ENCODE results near the gene LPCAT1. TPM values are rescaled to one million over a fixed set of nuclear protein-coding genes. Genes with fewer than 3 reads are reported as not detected.

Gene LPCAT1
- total RNA-seq, 6 experiments from 2014 or later = 37.5 to 53.5 (median 44.1) TPM

- H3K4me3 Mint-ChIP-seq = no peak overlapping the region
- TF ChIP-seq, protein P1, sequence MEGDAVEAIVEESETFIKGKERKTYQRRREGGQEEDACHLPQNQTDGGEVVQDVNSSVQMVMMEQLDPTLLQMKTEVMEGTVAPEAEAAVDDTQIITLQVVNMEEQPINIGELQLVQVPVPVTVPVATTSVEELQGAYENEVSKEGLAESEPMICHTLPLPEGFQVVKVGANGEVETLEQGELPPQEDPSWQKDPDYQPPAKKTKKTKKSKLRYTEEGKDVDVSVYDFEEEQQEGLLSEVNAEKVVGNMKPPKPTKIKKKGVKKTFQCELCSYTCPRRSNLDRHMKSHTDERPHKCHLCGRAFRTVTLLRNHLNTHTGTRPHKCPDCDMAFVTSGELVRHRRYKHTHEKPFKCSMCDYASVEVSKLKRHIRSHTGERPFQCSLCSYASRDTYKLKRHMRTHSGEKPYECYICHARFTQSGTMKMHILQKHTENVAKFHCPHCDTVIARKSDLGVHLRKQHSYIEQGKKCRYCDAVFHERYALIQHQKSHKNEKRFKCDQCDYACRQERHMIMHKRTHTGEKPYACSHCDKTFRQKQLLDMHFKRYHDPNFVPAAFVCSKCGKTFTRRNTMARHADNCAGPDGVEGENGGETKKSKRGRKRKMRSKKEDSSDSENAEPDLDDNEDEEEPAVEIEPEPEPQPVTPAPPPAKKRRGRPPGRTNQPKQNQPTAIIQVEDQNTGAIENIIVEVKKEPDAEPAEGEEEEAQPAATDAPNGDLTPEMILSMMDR (IDR thresholded peaks at IDR 0.05) = no peak
- H3K27ac Mint-ChIP-seq = no peak overlapping the region
- no peak for DNase-seq
- peaks cover 13% of the 10 kb centered on the region for H3K4me1 Mint-ChIP-seq (ENCODE audit: low read depth)
- H3K36me3 Mint-ChIP-seq (ENCODE audit: low read depth) = no peaks in the 10 kb centered on the region
- peaks cover 49% of the 10 kb centered on the region for H3K27me3 Mint-ChIP-seq (ENCODE audit: insufficient read depth)
- no peaks in the 10 kb centered on the region for H3K9me3 Mint-ChIP-seq
Observed at GRCh38 chr5:1555808-1556731, 32.3 kb upstream of the LPCAT1 start.

DNA sequence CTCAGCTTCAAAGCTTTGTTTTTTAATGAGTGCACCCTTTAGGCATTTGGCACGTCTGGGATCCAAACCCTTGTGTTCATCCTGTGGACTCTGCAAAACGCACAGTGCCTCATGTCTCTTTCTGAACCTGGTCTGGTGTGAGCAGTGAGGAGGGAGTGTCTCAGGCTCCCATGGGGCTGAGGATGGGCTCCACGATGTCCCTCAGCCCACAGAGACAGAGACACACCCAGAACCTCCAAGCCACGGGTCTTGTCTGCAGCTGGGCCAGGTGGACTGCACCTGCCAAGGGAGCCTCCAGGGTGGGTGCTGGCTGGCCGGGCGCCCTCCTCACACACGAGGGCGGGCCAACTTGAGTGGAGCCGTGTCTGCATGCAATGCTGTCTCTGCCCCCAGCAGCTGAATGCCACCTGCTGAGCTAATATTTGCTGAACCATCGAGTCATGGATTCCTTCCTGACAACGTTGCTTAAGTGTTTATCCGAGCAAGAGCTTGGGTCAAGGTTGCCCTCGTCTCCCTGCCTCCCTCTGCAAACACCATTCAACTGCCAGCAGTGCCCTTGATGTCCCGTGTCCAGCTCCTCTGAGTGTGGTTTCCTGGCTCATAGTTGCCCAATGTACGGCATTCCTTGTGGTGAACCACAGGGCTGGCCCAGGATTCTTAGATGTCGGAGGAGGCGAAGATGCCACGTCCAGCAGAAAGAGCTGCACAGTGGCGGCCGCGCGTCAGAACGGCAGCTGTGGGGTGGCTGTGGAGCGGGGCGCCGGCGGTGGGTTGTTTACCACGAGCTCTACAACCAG is 31.4 kb upstream of the LPCAT1 start:
- peak; percentile 56 for DNase-seq
- no peaks in the 10 kb centered on the region for H3K36me3 Mint-ChIP-seq (ENCODE audit: low read depth)

GRCh38 chr5:1554410-1554967 is 30.7 kb upstream of the LPCAT1 start:
- Mint-ChIP-seq H3K4me1 (ENCODE audit: low read depth) (peaks cover 13% of the 10 kb centered on the region), H3K27me3 (ENCODE audit: insufficient read depth) (peaks cover 51% of the 10 kb centered on the region), H3K9me3 (no peaks in the 10 kb centered on the region), H3K4me3 (no peak overlapping the region), H3K27ac (no peak overlapping the region), H3K36me3 (ENCODE audit: low read depth) (no peaks in the 10 kb centered on the region)
- TF ChIP-seq, protein P1 (IDR thresholded peaks at IDR 0.05) = no peak
- DNase-seq = no peak

More for the DNA sequence above, 31.4 kb upstream of the LPCAT1 start:
- H3K4me1 Mint-ChIP-seq (ENCODE audit: low read depth) = peaks cover 13% of the 10 kb centered on the region
- peaks cover 54% of the 10 kb centered on the region for H3K27me3 Mint-ChIP-seq (ENCODE audit: insufficient read depth)
- TF ChIP-seq, protein P1 (IDR thresholded peaks at IDR 0.05) = no peak
- H3K4me3 Mint-ChIP-seq = no peak overlapping the region
- H3K27ac Mint-ChIP-seq = no peak overlapping the region
- no peaks in the 10 kb centered on the region for H3K9me3 Mint-ChIP-seq

GRCh38 chr5:1553539-1554409 is 30.0 kb upstream of the LPCAT1 start:
- peaks cover 45% of the 10 kb centered on the region for H3K27me3 Mint-ChIP-seq (ENCODE audit: insufficient read depth)
- H3K27ac Mint-ChIP-seq = no peak overlapping the region
- H3K4me3 Mint-ChIP-seq = no peak overlapping the region
- TF ChIP-seq, protein P1 (IDR thresholded peaks at IDR 0.05) = no peak
- H3K4me1 Mint-ChIP-seq (ENCODE audit: low read depth) = peaks cover 13% of the 10 kb centered on the region
- H3K36me3 Mint-ChIP-seq (ENCODE audit: low read depth) = no peaks in the 10 kb centered on the region
- no peak for DNase-seq
- H3K9me3 Mint-ChIP-seq = no peaks in the 10 kb centered on the region
